ENCODE measurements around the gene SLPI.

SLPI gene

DNA sequence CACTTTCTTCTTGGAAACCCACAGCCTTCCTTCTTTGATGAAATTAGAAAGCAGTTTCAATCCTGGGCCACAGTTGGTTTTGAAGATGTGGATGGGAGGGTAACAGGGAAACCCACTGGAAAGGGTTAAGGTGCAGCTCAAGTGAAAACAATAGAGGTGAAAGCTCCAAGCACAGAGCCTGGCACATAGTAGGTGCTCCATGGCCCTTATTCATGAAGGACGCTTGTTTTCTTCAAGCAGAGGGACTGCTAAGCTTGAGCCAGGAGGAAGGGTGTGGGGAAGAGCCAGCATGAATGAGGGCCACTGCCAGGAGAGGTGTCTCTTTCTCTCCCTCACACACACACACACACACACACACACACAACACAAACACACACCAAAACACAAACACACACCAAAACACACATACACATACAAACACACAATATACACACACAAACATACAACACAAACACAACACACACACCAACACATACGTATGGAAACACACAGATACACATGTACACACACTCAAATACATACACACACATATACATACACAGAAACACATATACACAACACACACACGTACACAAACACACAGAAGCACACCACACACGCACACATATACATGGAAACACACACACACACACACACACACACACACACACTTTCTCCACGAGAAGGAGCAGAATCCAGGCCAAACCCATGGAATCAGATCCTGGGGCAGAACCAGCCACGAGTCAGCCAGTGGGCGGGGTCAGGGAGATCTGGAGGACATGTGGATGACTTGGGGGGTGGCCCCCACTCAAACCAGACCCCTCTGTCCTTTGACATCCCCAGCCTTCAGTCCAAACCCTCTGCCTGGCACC, 28.6 kb upstream of the SLPI start:
- no peaks in the 10 kb centered on the region for H4K20me1 ChIP-seq
- no peak for TF ChIP-seq Cebpa-rat (IDR thresholded peaks at IDR 0.05)
- H3K9me3 ChIP-seq (replicated peaks in 1 of 11): no peaks in the 10 kb centered on the region
- H3K4me2 ChIP-seq: peak overlapping the region in 3 of 11 experiments; percentile 52 to 71 (median 60); a peak in 7 of 22 replicates
- H3K27me3 ChIP-seq: no peaks in the 10 kb centered on the region
- no peak overlapping the region for H3K4me3 ChIP-seq
- H3K4me1 ChIP-seq: peaks cover 0 to 16% (median 0%) of the 10 kb centered on the region in 10 experiments; a peak in 7 of 20 replicates
- H3K36me3 ChIP-seq: no peaks in the 10 kb centered on the region
- no peak overlapping the region for H3K27ac ChIP-seq
- H3K9ac ChIP-seq: no peak overlapping the region

DNA sequence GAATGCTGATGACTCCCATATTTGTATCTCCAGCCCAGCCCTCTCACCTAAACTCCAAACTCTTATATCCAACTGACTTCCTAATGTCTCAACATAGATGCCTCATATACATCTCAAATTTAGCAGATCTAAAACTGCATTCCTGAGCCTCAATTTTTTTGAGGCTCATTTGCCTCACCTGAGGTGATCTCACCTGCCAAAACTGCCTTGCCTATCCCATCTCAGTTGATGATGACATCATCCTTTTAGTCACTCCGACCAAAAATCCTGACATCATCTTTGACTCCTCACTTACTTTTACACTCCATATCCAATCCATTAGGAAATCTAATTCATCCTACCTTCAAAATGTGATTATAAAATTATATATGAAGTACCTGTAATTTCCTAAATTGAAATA, 25.6 kb upstream of the SLPI start:
- Histone ChIP-seq H3K9ac (no peak overlapping the region), H3K4me3 (no peak overlapping the region), H3K27ac (no peak overlapping the region), H3K36me3 (no peaks in the 10 kb centered on the region), H4K20me1 (no peaks in the 10 kb centered on the region), H3K4me2 (no peak overlapping the region), H3K27me3 (no peaks in the 10 kb centered on the region), H3K4me1 (peaks cover 0 to 18% (median 0%) of the 10 kb centered on the region in 10 experiments; a peak in 7 of 20 replicates), H3K9me3 (replicated peaks in 1 of 11) (no peaks in the 10 kb centered on the region)
- TF ChIP-seq Cebpa-rat (IDR thresholded peaks at IDR 0.05): no peak

DNA sequence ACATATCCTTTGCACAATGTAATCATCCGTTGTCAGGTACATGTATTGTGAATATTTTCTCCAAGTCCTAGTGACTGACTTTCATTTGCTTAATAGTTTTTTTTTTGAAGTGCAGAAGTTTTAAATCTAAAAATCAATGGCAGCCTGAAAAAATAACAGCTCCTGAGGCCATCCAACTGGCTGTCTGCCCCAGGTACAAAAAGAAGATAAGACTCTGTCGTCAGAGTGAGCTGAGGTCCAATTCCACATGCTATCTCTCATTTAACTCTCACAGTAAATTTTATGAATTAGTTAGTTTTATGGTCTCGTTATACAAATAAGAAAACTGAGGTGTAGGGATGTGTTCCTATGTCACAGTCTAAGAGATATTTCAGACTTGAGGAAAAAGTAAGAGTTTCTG, 21.0 kb upstream of the SLPI start:
- no peak overlapping the region for H3K4me2 ChIP-seq
- H3K9me3 ChIP-seq (replicated peaks in 1 of 11): no peaks in the 10 kb centered on the region
- no peak overlapping the region for H3K4me3 ChIP-seq
- no peaks in the 10 kb centered on the region for H4K20me1 ChIP-seq
- no peak overlapping the region for H3K9ac ChIP-seq
- no peak overlapping the region for H3K27ac ChIP-seq
- H3K27me3 ChIP-seq: no peaks in the 10 kb centered on the region
- no peaks in the 10 kb centered on the region for H3K36me3 ChIP-seq
- H3K4me1 ChIP-seq: 0 out of 20 replicates have a peak, but pooled peaks cover 0 to 6% (median 0%) of the 10 kb centered on the region in 10 experiments
- no peak for TF ChIP-seq Cebpa-rat (IDR thresholded peaks at IDR 0.05)

DNA sequence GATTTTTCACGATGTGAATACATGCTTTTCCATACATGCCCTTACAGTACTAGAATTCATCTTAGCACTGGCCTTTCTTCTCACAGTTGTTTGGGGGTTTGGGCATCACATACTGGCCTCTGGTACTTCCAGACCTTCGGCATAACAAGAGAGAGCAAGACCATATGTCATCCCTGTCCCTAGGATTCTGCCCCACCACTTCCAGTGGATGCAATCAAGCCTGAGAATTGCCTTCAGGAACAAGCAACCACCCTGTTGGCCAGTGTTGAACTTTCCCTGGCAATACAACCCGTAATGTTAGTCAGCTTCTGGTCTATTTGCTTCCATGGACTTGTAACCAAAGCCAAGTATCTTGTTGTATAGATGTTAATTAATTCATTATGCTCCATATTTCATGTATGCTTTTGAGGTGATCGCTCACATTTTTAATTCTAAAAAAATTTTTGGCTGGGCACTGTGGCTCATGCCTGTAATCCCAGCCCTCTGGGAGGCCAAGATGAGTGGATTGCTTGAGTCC, 15.4 kb upstream of the SLPI start:
- Histone ChIP-seq H3K27ac (no peak overlapping the region), H4K20me1 (no peaks in the 10 kb centered on the region), H3K4me2 (no peak overlapping the region), H3K4me1 (no peaks in the 10 kb centered on the region), H3K9me3 (replicated peaks in 1 of 11) (no peaks in the 10 kb centered on the region), H3K9ac (no peak overlapping the region), H3K27me3 (no peaks in the 10 kb centered on the region), H3K36me3 (no peaks in the 10 kb centered on the region), H3K4me3 (no peak overlapping the region)
- no peak for TF ChIP-seq Cebpa-rat (IDR thresholded peaks at IDR 0.05)

DNA sequence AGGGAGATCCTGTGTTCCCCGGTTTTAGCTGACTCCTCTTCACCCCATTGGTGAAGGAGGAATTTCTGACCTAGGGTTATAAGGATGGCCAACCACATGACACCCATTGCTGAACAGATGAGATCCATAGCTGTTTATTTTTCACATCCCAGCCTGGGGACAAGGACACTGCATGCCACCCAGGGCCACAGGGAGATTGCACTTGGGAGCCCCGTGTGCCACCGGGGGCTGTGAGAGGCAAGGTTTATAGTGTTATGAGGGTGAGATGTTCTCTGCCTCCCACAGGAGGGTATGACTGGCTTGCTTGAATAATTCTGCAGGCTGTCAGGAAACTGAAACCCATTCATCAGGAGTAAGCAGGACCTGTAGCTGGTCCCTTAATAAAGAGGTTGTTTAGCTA, 14.7 kb upstream of the SLPI start:
- TF ChIP-seq Cebpa-rat (IDR thresholded peaks at IDR 0.05): no peak
- H3K4me1 ChIP-seq: no peaks in the 10 kb centered on the region
- H4K20me1 ChIP-seq: no peaks in the 10 kb centered on the region
- H3K9ac ChIP-seq: no peak overlapping the region
- no peaks in the 10 kb centered on the region for H3K9me3 ChIP-seq (replicated peaks in 1 of 11)
- no peak overlapping the region for H3K27ac ChIP-seq
- no peak overlapping the region for H3K4me2 ChIP-seq
- no peaks in the 10 kb centered on the region for H3K27me3 ChIP-seq
- H3K4me3 ChIP-seq: no peak overlapping the region
- no peaks in the 10 kb centered on the region for H3K36me3 ChIP-seq

DNA sequence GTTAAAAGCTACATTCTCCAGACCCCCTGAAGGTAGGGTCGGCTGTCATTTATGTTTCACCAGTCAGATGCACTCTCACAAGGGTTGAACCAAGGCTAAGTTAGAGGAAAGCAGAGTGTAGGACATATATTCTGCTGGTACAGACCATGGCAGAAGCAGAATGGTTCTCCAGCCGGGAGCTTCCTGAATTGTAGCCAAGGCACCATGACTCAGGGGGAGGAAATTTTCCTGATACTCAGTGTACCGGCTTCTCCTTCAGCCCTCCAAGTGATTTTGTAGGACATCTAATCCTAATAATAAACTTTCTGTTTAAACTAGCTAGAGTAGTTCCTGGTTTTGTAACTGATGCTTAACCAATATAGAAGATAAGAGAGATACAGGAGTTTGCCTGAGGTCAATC, 14.2 kb upstream of the SLPI start:
- H3K9me3 ChIP-seq (replicated peaks in 1 of 11): no peaks in the 10 kb centered on the region
- no peak overlapping the region for H3K4me3 ChIP-seq
- no peak for TF ChIP-seq Cebpa-rat (IDR thresholded peaks at IDR 0.05)
- H3K27ac ChIP-seq: no peak overlapping the region
- no peak overlapping the region for H3K9ac ChIP-seq
- no peak overlapping the region for H3K4me2 ChIP-seq
- no peaks in the 10 kb centered on the region for H4K20me1 ChIP-seq
- H3K36me3 ChIP-seq: no peaks in the 10 kb centered on the region
- H3K4me1 ChIP-seq: no peaks in the 10 kb centered on the region
- no peaks in the 10 kb centered on the region for H3K27me3 ChIP-seq

DNA sequence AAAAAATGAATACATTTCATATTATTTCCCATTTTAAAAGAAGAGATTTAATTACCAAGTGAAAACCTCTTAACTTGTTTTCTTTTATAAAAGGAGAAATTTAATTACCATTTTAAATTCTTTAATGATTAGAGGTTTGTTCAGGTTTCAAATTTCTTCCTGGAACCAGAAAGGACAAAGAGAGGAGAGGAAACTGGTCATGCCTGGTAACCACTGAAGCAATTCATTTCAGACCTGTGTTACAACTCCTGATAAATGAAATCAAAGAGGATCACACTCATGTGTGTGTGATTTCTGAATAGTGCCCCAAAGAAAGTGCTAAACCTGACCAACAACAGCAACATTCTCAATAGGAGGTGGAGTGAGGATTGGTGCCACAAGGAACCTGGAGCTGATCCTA, 12.6 kb upstream of the SLPI start:
- H3K9me3 ChIP-seq (replicated peaks in 1 of 11): no peaks in the 10 kb centered on the region
- H3K36me3 ChIP-seq: no peaks in the 10 kb centered on the region
- H3K4me3 ChIP-seq: no peak overlapping the region
- no peaks in the 10 kb centered on the region for H3K4me1 ChIP-seq
- no peak for TF ChIP-seq Cebpa-rat (IDR thresholded peaks at IDR 0.05)
- no peak overlapping the region for H3K27ac ChIP-seq
- H3K27me3 ChIP-seq: no peaks in the 10 kb centered on the region
- H3K4me2 ChIP-seq: no peak overlapping the region
- no peaks in the 10 kb centered on the region for H4K20me1 ChIP-seq
- H3K9ac ChIP-seq: no peak overlapping the region

DNA sequence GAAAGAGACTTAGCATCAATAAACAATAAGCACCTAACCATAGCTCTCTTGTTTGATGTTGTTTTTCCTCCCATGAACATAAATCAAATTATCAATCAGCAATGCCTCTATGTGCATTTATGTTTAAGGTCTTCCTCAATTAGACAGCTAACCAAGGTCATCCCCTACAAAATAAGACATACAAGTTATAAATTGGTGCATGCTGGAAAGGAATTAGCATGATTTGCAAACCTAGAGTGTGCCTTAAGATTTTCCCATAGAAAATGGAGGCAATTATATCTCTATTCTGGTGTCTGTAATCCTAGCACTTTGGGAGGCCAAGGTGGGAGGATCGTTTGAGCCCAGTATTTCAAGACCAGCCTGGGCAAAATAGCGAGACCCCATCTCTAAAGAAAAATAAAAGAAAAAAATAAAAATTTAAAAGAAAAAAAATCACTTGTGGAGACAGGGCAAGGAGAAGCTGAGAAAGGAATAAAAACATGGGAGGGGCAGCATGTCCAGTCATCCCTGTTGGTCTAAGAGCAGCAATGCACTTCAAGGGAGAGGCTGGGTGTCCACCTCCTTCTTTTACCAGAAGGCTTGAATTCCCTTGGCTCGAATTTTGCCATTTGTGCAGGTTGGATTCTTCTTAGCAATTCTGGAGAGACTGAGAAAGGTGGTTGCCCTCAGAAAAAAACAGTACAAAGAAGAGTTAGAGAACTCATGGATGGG, 9.3 kb upstream of the SLPI start:
- TF ChIP-seq Cebpa-rat (IDR thresholded peaks at IDR 0.05): no peak
- no peak overlapping the region for H3K4me3 ChIP-seq
- H3K36me3 ChIP-seq: no peaks in the 10 kb centered on the region
- no peak overlapping the region for H3K27ac ChIP-seq
- H3K4me2 ChIP-seq: no peak overlapping the region
- H3K9ac ChIP-seq: no peak overlapping the region
- no peaks in the 10 kb centered on the region for H4K20me1 ChIP-seq
- no peaks in the 10 kb centered on the region for H3K9me3 ChIP-seq (replicated peaks in 1 of 11)
- no peaks in the 10 kb centered on the region for H3K4me1 ChIP-seq
- H3K27me3 ChIP-seq: no peaks in the 10 kb centered on the region

DNA sequence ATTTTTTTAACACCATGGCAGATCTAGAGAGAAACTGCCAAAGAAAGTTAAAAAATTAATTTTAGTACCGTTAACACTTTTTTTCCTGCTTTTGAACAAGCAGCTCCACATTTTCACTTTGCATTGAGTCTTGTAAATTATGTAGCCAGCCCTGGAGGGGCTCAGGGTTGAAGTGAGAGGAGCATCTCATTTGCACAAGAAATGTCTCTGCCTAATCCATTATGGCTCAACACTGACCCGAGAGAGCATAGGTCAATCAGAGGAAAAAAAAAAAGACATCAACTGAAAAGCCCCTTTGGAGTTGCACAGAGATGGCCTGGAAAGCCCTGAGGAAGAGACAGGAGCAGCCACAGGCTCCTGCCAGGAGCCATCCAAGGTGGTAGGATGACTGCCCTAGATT, 4.3 kb upstream of the SLPI start:
- Histone ChIP-seq H3K9me3 (replicated peaks in 1 of 11) (no peaks in the 10 kb centered on the region), H3K27me3 (no peaks in the 10 kb centered on the region), H3K4me3 (no peak overlapping the region), H3K36me3 (no peaks in the 10 kb centered on the region), H3K9ac (no peak overlapping the region), H4K20me1 (no peaks in the 10 kb centered on the region), H3K27ac (no peak overlapping the region), H3K4me2 (no peak overlapping the region), H3K4me1 (peaks cover 0 to 27% (median 9%) of the 10 kb centered on the region in 10 experiments; a peak in 11 of 20 replicates)
- no peak for TF ChIP-seq Cebpa-rat (IDR thresholded peaks at IDR 0.05)
